Motor neuron (in vitro differentiated cells): ENCODE results near the gene G6PC2. TPM values are rescaled to one million over a fixed set of nuclear protein-coding genes. Genes with fewer than 3 reads are reported as not detected.

Source experiments
- ATAC-seq, 8 experiments: fragments of 200-7000 bp; cut with Tn5 transposase; replicated peaks in 6 of 8; 2 replicates each; pipeline ENCODE4 v1.8.0; 2021; ENCODE audit warnings: mild to moderate bottlenecking in 8 of 8, moderate library complexity in 8 of 8
- H3K27ac ChIP-seq, 2 donors: fragments of 250-450 bp; sonication (Bioruptor Pico); 2 replicates each; pipeline ENCODE4 v1.9.0; 2021; ENCODE audit warnings: antibody characterized with exemption in 2 of 2, mild to moderate bottlenecking in 2 of 2, moderate library complexity in 1 of 2
- H3K4me1 ChIP-seq, 2 donors: fragments of 250-450 bp; sonication (Bioruptor Pico); replicated peaks in 1 of 2; 2 replicates each; pipeline ENCODE4 v1.6.1; 2021; ENCODE audit warnings: antibody characterized with exemption in 2 of 2, mild to moderate bottlenecking in 2 of 2, moderate library complexity in 1 of 2
- H3K4me3 ChIP-seq, 5 donors: fragments of 250-450 bp; sonication (Bioruptor Pico); 2 replicates each; pipeline ENCODE4 v1.9.0; 2021; ENCODE audit warnings: antibody characterized with exemption in 5 of 5, mild to moderate bottlenecking in 5 of 5, moderate library complexity in 4 of 5
- WGBS, 10 experiments: fragments of 450-650 bp; shearing (Covaris generic); methylation state at CpG; one replicate each; pipeline ENCODE4 v1.0.0; 2022; 5-methylcytosine and 5-hydroxymethylcytosine counted together
- in situ Hi-C, 9 experiments: fragments of 400-800 bp; cut with MboI; loops; one replicate each; pipeline ENCODE4 v1.15.0; 2021; ENCODE audit warnings: low sequenced_read_pairs in 9 of 9, low pct_unique_long_range_greater_than_20kb in 2 of 9; ENCODE audit not compliant: unreplicated experiment in 9 of 9
- total RNA-seq, 8 experiments: library from RNA; unstranded; fragments of 300-600 nt; gene quantifications; 2 replicates each; pipeline versions ENCODE4 v1.2.3 to v1.2.4, GENCODE V29; 2022

G6PC2 gene
- total RNA-seq, 8 experiments from 2014 or later = 0.07 to 0.66 (median 0.18) TPM; not detected in 4

DNA sequence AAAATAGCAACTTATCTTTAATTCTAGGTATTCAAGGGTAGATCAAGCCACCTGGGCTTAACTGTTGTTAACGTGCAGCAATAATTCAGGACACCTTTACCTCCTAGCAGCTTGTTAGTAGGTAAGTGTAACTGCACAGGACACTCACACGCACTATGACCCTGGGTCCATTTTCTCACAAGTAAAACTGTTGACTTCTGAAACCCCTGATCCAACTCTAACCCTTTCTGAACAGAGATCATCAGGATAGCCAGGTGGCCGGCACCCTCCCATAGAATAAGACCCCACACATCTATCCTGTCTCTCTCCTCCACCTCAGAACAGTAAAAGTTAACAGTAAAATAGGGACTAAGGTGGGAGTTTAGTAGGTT is 11.5 kb upstream of the G6PC2 start:
- no peak overlapping the region for H3K27ac ChIP-seq
- no peaks in the 10 kb centered on the region for H3K4me1 ChIP-seq
- no peak for ATAC-seq
- in situ Hi-C loops = no loop called here
- peak overlapping the region in 3 of 5 donors; percentile 31 to 51 (median 50) for H3K4me3 ChIP-seq
- WGBS, 10 experiments = 5 to 80% (median 20%) methylated on average over 1 to 3 of the region's 3 CpGs; no CpG with 5 or more reads in 3 of the 10 experiments

DNA sequence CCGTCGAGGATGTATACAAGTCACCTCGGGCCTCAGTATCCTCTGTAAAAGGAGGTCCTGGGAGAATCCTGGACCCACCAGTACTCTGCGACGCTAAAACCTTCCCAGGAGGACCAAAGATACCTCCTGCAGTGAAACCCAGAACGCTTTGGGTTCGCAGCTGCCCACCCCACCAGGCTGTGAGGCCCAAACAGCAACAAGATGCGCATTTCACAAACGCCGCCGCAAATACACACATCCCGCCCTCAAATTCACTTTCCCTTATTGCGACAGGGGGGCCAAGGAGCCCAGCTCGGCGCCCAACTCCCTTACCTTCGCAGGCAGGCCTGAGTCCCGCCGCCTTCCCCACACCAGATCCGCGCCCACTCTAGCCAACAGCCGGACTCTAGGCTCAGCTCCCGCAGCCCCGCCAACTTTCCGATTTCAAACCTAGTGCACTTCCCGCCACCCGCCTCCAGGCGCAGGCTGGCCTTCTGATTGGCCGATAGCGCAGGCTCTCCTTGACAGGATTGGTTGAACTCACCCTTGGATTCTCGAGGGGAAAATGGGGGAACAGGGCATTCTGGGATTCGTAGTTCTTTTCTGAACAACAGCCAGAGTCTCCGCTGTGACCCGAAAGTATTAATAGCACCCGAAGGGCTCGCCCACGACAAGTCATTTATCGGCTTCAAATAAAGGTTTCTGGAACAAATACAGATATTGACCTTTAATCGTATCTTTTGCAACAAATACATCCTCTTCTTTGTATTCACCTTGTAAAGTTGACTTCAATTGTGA is 10.9 kb upstream of the G6PC2 start, which contains the start of gene SPC25:
TSS of gene SPC25 (minus strand) at position 425 of the 777 bp plus-strand sequence. CDS start 911 bp downstream, outside the sequence.
- peak; percentile 100 for ATAC-seq
- peak within 1 kb of the TSS; percentile 31 to 51 (median 43) for H3K4me3 ChIP-seq
- no peak within 1 kb of the TSS for H3K27ac ChIP-seq
- WGBS, 10 experiments = 0 to 8% (median 0%) methylated on average over 1 to 24 of the region's 38 CpGs; no CpG with 5 or more reads in 1 of the 10 experiments
- H3K4me1 ChIP-seq = no peaks in the 10 kb centered on the region
- in situ Hi-C loops = no loop called here

DNA sequence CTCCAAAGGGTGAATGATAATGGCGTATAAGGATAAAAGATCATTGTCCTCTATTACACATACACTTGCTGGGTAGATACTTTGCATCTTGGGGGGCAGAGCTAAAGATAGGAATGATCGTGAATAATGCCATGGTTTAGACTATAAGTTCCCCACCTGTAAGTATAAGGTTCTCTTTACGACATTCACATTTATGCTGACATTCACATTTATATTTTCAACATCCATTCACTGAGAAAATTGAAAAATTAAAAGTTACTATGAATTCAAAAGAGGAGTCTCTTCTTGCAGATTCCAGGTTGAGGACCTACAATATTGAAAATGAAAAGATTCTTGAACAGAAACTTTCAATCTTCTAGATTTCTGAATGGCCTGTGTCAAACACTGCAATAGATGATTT is 8.8 kb upstream of the G6PC2 start:
- ATAC-seq = no peak
- in situ Hi-C loops = no loop called here
- no peak overlapping the region for H3K27ac ChIP-seq
- no peaks in the 10 kb centered on the region for H3K4me1 ChIP-seq
- no peak overlapping the region for H3K4me3 ChIP-seq
- 60 to 100% (median 89%) methylated on average over 1 to 3 of the region's 3 CpGs for WGBS, 10 experiments

DNA sequence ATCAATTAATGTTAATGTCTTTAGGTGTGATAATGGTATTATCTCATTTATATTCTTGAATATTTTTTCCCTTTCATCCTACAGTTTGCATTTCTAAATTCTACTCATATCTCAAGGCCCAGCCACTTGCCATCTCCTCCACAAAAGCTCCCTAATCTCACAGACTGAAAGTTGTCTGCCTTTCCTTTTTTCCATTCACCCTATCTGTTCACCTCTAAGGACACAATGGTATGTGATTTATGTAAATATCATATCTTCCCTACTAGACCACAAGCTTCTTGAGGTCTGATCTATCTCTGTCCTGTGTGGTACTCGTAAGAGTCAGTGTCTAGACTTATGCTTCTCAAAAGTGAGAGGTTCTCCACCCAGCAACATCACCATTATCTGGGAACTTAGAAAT is 7.0 kb upstream of the G6PC2 start:
- no peak overlapping the region for H3K4me3 ChIP-seq
- no peak overlapping the region for H3K27ac ChIP-seq
- ATAC-seq = no peak
- in situ Hi-C loops = no loop called here
- 13 to 100% (median 88%) methylated on average over 1 of the region's 1 CpG; no CpG with 5 or more reads in 3 of the 10 experiments for WGBS, 10 experiments
- no peaks in the 10 kb centered on the region for H3K4me1 ChIP-seq

DNA sequence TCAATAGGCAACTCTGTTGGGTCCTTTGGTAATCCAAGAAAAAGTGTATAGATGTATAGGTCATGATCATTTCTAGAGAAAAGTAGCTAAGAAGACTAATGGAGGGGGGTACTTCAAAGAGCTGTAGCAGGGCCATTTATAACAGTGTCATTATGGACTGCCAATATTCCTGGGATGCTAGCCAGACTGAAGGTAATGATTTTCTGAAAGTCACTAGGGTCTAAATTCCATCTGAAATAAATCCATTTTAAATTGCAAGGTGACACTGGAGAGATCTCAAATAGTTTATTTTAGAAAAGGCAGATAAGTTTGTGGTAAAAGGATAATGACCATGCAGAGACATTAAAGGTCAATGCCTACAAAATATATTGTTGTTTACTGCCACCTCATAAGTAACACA is 6.4 kb upstream of the G6PC2 start:
- in situ Hi-C loops = no loop called here
- H3K27ac ChIP-seq = no peak overlapping the region
- H3K4me3 ChIP-seq = no peak overlapping the region
- no peak for ATAC-seq
- H3K4me1 ChIP-seq = no peaks in the 10 kb centered on the region

DNA sequence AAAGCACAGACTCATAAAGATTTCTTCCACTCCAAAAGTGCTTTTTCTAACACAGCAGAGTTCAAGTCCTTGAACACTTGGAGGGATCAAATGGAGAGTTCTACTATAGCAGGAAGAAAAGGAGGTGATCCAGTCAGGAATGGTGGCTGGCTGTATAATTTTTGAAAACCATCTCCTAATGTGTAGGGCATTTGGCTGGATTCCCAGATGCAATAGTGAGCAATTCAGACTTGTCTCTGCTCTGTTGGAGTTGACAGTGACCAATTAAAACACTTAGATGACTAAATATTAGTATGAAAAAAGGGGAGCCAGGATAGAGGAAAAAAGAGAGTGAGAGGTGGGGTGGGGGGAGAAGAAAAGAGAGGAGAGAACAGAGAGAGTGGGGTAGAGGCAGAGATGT is 5.3 kb upstream of the G6PC2 start:
- Histone ChIP-seq H3K27ac (no peak overlapping the region), H3K4me1 (no peaks in the 10 kb centered on the region), H3K4me3 (no peak overlapping the region)
- no peak for ATAC-seq
- in situ Hi-C loops = no loop called here

DNA sequence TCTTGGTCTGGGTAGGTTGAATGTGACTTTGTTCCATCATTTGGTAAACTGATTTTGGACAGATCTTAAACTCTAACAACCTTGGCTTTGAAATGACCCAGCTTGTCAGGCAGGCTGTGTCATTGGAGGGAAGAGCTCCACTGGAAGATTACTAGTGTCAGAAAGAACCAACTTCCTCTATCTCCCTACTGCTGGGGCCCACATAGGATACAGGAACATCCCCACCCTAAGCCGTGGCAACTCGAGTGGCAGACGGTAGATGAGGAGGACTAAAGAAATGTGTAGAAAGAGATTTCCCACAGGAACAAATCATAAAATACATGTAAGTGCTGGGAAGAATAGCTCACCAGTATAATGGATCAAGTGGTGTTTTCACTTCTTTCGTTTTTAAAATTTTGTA is 4.3 kb upstream of the G6PC2 start:
- in situ Hi-C loops = no loop called here
- H3K4me3 ChIP-seq = no peak overlapping the region
- no peak overlapping the region for H3K27ac ChIP-seq
- H3K4me1 ChIP-seq = no peaks in the 10 kb centered on the region
- WGBS, 10 experiments = 0 to 100% (median 45%) methylated on average over 1 to 3 of the region's 4 CpGs; no CpG with 5 or more reads in 2 of the 10 experiments
- ATAC-seq = no peak

DNA sequence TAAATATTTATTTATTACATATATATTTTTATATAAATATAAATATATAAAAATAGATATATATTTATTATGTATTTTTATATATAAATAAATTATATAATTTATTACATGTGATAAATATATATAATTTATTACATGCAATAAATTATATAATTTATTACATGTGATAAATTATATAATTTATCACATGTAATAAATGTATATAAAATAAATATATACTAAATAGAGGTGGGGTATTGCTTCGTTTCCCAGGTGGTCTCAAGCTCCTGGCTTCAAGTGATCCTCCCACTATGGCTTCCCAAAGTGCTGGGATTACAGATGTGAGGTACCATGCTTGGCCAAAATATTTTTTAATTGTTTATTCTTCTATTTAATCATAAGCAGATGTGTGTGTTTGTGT is 3.6 kb upstream of the G6PC2 start:
- H3K4me1 ChIP-seq = no peaks in the 10 kb centered on the region
- in situ Hi-C loops = no loop called here
- no peak overlapping the region for H3K4me3 ChIP-seq
- no peak for ATAC-seq
- no peak overlapping the region for H3K27ac ChIP-seq
- 0 to 63% (median 60%) methylated on average over 1 of the region's 1 CpG; no CpG with 5 or more reads in 5 of the 10 experiments for WGBS, 10 experiments

DNA sequence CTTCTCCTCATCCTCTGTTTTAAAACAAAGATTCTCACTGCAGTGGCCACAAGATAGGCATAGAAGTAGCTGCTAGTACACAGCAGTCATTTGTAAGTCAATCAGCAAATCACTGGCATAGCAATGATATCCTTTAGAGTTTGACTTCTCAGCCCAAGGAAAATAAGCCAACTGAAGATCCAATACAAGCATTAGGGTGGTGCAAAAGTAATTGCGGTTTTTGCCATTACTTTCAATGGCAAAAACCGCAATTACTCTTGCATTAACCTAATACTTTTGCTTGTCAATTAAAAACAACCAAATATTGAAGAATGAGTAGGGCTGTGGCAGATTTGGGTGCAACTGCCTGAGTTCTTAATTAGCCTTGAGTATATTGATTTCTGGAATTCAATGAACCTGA is 2.8 kb downstream of the G6PC2 start:
- ATAC-seq = no peak
- H3K4me3 ChIP-seq = no peak overlapping the region
- H3K27ac ChIP-seq = no peak overlapping the region
- peaks cover 0 to 5% of the 10 kb centered on the region in 2 donors for H3K4me1 ChIP-seq
- WGBS, 10 experiments = 10 to 100% (median 80%) methylated on average over 2 of the region's 2 CpGs; no CpG with 5 or more reads in 1 of the 10 experiments
- in situ Hi-C loops = loop anchor here in 4 of 9 experiments (25.0 kb wide), 4 partner anchors 117 to 767 kb away; no protein-coding TSS in a partner anchor

DNA sequence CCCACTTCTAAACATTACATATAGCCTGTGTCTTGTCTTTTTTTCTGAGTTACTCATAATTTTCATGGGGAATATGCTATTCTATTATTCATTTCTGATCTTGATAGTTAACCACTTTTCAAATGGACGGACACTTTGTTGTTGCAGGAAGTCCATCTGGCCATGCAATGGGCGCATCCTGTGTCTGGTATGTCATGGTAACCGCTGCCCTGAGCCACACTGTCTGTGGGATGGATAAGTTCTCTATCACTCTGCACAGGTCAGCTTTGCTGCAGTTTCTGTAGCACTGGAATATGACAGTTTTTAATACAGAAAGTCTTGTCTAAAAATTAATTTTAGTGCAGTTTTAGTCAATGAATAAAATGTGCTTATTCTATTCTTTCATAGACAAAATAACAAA is 3.3 kb downstream of the G6PC2 start:
- H3K4me3 ChIP-seq = no peak overlapping the region
- WGBS, 10 experiments = 58 to 100% (median 100%) methylated on average over 1 to 3 of the region's 3 CpGs; no CpG with 5 or more reads in 3 of the 10 experiments
- no peak overlapping the region for H3K27ac ChIP-seq
- ATAC-seq = no peak
- H3K4me1 ChIP-seq = peaks cover 0 to 7% of the 10 kb centered on the region in 2 donors
- in situ Hi-C loops = loop anchor here in 4 of 9 experiments (25.0 kb wide), 4 partner anchors 117 to 767 kb away; no protein-coding TSS in a partner anchor

DNA sequence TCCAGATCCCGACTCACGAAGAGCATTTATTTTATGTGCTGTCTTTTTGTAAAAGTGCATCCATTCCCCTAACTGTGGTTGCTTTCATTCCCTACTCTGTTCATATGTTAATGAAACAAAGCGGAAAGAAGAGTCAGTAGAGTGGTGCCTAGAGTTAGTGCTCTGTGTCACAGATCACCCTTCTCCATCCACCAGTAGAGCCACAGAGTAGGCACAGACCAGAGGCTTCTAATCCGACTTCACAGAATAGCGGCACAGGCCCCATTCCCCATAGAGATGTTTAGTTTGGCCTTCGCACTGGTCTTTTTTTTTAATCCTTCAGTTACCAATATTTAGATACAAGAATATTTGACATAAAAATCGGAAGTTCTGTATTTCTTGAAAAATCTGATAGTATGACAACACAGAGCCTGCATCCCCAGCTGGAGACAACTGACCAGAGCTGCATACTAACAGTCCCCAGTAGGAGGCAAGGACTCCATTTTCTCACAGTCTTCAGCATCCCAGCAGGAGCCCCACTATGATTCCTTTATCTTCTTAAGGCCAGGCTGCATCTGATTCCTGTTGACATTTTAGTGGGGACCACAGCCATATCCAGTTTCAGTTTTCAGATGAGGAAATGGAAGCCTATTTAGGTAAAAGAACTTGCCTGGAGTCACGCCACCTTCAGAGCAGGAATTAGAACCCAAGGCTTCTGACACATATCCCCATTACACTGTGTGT is 7.0 kb downstream of the G6PC2 start:
- in situ Hi-C loops = loop anchor here in 4 of 9 experiments (25.0 kb wide), 4 partner anchors 121 to 771 kb away; no protein-coding TSS in a partner anchor
- 50 to 85% (median 67%) methylated on average over 1 to 7 of the region's 8 CpGs; no CpG with 5 or more reads in 3 of the 10 experiments for WGBS, 10 experiments
- peaks cover 8 to 38% of the 10 kb centered on the region in 2 donors for H3K4me1 ChIP-seq
- no peak overlapping the region for H3K27ac ChIP-seq
- ATAC-seq = peak in 3 of 8 experiments; percentile 20 to 47 (median 46)
- H3K4me3 ChIP-seq = no peak overlapping the region

DNA sequence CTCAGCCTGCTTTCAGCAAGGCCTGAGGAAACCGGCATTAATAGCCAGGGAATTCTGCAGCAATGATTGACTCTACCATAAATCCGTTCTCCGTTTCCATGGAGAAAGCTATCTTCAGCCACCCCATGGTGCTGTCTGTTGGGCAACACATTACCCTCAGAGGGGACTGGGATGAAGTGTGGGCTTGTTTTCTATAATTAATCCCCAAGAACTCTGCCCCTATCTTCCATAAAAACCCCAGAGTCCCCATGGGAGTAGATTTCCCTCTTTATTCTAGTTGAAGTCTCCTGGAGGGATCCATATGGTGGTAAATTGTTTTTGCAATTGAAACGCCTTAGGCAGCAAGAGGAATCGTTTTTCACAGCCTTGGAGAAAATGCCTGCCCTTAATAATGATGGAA is 9.2 kb downstream of the G6PC2 start:
- 0 to 40% (median 16%) methylated on average over 1 to 4 of the region's 5 CpGs for WGBS, 10 experiments
- H3K4me1 ChIP-seq = peaks cover 8 to 38% of the 10 kb centered on the region in 2 donors
- ATAC-seq = peak in 4 of 8 experiments; percentile 40 to 61 (median 46)
- H3K27ac ChIP-seq = peak overlapping the region; percentile 21 to 51
- in situ Hi-C loops = loop anchor here in 4 of 9 experiments (25.0 kb wide), 4 partner anchors 123 to 773 kb away; no protein-coding TSS in a partner anchor
- no peak overlapping the region for H3K4me3 ChIP-seq

DNA sequence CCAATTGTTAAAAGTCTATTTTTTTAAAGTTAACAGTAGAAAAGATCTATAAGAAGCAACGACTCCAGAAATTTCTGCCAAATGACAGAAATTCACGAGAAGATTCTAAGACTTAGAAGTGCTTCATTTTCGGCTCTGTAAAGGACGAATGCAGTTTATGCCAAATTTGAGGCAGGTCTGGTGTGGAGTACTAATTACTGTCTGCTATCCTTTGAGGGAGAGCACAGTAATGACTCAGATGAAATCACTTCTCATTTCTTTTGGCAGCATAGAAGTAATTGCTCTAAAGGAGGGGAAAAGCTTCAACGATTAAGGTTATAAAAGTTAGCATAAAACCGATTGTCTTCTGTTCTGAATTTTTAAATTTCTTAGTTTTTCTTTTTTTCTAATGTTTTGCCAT is 11.4 kb downstream of the G6PC2 start:
- WGBS, 10 experiments = 44 to 96% (median 72%) methylated on average over 2 to 6 of the region's 6 CpGs
- ATAC-seq = peak in 1 of 8 experiments; percentile 41

More for the DNA sequence above, 11.4 kb downstream of the G6PC2 start:
- peaks cover 8 to 36% of the 10 kb centered on the region in 2 donors for H3K4me1 ChIP-seq
- in situ Hi-C loops = loop anchor here in 4 of 9 experiments (25.0 kb wide), 4 partner anchors 125 to 775 kb away; no protein-coding TSS in a partner anchor
- no peak overlapping the region for H3K4me3 ChIP-seq
- H3K27ac ChIP-seq = no peak overlapping the region
